Activated effector memory CD4-positive, alpha-beta T cell treated with Interleukin-2 at 50 U/mL for 16 hours (primary cell): ENCODE data around the gene CTSC.
A peak's percentile ranks its signal among the peaks of the same experiment; 100 is the strongest.
"Not testable (repeated sequence)": the region's sequence is repeated elsewhere in the genome, so short reads cannot be mapped to it uniquely, and the experiment has no call there.

ENCODE experiments used
- DNase-seq: peaks from one replicate; pipeline ENCODE4 v3.0.0-alpha.2; 2020

Gene CTSC

DNA sequence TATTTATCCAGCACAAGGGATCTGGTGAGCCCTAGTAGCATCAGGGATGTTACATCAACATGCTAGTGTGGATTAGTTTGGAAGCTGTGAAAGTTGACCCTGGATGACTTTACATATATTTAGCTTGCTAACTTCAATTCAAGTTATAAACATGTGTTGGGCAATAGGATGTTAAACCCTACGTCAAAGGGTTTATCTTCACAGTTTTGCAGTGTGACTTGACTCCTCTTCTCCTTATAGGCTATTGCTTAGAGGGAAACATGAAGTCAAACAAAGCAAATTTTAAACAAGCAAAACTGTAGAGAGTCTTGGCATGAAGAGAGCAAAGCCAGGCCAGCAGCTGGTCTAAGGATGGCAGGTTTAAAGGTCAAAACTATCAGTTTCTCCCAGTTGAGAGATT is 11.3 kb upstream of the CTSC start:
- DNase-seq = no peak

DNA sequence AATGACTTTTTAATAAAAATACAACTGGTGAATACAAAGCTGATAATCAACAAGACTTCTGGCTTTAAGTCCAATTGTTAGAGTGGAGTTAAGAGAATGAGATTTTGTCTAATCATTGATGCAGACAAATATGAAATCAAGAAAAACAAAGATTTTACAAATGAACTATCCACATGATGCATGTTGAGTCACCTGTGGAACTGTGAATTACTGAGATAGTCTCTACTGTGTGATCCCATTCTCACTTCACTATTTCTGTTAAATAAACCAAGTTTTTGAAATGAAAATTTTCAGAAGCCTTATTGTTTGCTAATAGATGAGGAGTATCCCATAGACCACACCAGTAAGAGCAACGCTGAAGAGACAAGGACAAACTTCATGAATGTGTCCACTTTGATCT is 8.4 kb upstream of the CTSC start:
- DNase-seq = no peak

- no peak for DNase-seq
Measured at GRCh38 chr11:88345408-88345807, 7.9 kb upstream of the CTSC start.

GRCh38 chr11:88344869-88345268 is 7.3 kb upstream of the CTSC start:
- DNase-seq = no peak

- no peak for DNase-seq
Measured at GRCh38 chr11:88341522-88342251, 4.2 kb upstream of the CTSC start.

GRCh38 chr11:88340366-88340935 is 2.9 kb upstream of the CTSC start:
- no peak for DNase-seq

DNA sequence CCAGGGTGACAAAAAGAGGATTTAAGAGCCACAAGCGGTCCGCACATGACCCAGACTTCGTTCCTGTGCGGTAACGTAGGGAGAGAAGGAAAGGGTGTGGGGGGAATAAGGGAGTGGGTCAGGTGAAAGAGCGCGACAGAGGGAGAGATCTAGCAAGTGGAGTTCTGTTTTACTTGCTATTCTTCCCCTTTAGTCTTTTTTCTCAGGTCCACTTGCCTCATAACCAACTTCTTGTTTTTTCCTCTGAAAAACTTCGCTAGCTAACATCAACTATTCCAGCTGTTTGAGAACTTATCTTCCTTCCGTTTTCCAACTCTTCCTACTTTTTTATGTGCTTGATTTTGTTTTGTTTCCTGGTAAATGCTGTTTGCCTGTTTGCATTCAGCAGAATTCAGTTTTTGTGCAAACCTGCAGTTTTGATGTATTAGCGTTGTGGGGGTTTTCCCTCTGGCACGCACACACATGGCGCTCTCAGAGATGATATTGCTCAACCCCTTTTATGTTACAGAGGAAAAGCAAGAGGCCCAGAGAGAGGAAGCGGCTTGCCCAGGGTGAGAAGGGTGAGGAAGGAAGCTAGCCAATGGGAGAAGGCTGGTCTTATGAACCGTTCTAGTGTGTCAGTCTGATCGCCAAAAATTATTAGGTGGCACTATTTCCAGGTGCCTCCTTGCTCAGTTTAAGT is 592 bp upstream of the CTSC start:
- peak; percentile 24 for DNase-seq

DNA sequence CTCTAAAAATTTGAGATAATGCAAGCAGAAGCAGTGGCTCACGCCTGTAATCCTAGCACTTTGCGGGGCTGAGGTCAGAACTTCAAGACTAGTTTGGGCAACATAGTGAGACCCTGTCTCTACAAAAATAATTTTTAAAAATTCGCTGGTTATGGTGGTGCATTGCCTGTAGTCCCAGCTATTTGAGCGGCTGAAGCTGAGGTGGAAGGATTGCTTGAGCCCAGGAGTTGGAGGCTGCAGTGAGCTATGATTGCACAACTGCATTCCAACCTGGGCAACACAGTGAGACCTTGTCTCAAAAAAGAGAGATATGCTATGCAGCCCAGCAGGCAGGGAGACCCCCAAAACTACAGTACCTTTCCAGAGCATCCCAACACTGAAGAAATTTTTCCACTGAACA is 2.3 kb downstream of the CTSC start:
- no peak for DNase-seq

DNA sequence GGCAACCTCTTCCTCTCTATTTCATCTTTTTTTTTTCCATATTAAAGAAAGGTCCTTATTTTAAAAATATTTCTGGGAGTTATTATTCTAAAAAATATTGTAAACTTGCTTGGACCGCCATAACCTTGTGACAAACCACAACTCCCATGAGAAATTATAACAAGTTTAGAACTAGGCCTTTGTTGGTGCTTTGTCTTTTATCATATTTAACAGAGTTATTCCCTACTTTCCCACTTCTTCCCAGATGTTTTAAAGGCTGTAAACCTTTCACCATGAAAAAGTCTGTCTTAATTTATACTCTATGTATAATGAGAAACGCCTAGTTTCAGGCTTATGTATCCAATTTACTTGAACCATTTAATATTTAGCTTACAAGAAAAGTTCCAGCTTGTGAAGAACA is 3.7 kb downstream of the CTSC start:
- no peak for DNase-seq

- no peak for DNase-seq
Measured at GRCh38 chr11:88332851-88333250, 4.7 kb downstream of the CTSC start.

DNA sequence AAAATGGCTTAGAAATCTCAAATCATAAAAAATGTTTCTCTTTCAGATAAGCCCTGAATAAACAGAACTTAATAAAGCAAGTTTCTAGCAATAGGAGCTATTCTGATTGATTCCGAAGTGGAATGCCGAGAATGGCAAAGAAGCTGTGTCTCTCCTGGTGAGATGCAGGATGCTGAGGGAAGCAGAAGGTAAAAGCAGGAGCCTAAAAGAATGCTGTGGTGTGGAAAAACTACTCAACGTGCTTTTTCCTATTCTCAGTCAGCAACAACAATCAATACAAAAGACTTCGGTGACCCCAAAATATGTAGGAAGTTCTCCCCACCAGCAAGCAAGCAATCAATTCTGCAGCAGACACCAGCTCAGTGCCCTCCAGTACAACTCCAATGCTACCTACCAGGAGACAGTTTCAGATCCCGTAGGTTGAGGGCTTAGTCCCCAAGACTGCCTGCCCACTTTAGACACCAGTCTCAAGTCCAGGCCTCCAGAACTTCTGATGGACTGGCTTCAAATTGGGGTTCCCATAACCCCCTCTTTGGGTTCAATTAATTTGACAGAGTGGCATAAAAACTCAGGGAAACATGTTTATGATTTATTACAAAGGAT is 6.6 kb downstream of the CTSC start:
- no peak for DNase-seq

- DNase-seq = no peak
Measured at GRCh38 chr11:88329563-88330250, 7.8 kb downstream of the CTSC start.

GRCh38 chr11:88327462-88328143 is 9.9 kb downstream of the CTSC start:
- no peak for DNase-seq

GRCh38 chr11:88327061-88327460 is 10.5 kb downstream of the CTSC start:
- no peak for DNase-seq

- no peak for DNase-seq
Measured at GRCh38 chr11:88326099-88326498, 11.4 kb downstream of the CTSC start.

GRCh38 chr11:88324562-88325345 is 12.8 kb downstream of the CTSC start:
- no peak for DNase-seq

GRCh38 chr11:88322881-88323280 is 14.7 kb downstream of the CTSC start:
- not testable (repeated sequence) for DNase-seq

GRCh38 chr11:88321412-88321811 is 16.1 kb downstream of the CTSC start:
- DNase-seq = not testable (repeated sequence)

- DNase-seq = no peak
Measured at GRCh38 chr11:88320149-88320559, 17.4 kb downstream of the CTSC start.

DNA sequence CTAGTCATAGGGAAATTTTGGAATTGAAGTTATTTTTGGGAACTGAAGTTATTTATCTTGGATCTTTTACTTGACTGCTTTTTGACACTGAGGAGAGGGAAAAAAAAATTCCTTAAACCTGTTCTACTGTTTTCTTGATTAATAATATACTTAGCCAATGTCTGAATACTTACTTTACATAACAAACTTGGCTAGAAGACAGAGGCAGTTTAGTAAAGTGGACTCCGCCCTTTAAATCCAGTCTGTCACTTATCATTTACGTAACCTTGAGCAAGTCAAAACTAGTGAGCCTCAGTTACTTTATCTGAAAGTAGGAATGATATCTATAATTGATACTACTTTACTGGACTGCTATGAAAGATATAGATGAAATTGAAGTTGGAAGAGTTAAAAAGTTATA is 19.5 kb downstream of the CTSC start:
- DNase-seq = no peak

DNA sequence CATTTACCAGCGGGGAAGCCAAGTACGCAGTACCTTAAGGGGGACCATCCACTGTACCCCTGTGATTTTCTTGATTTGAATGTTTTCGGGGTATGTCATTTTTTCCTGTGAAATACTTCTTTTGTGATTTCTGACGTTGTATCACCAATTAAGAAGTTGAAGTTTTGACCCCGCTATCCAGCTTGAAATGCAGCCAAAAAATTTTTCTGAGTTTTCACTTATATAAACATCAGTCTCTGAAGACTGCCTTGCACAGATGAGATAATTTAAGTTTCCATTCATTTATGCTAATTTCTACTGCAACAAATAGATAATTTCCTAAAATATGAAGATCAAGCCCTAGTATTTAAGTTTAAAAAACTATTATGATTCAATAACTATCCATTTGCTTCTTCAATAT is 20.0 kb downstream of the CTSC start:
- DNase-seq = no peak

GRCh38 chr11:88315981-88316441 is 21.5 kb downstream of the CTSC start:
- DNase-seq = no peak
